GM12874 (cell line): ENCODE measurements around the gene IRX4.

Source experiments
- TF ChIP-seq, protein P1 (sequence below): IDR thresholded peaks from 2 replicates; pipeline ENCODE4 v1.5.1; 2011; ENCODE audit warnings: low read depth, mild to moderate bottlenecking, control low read depth, low read length, moderate library complexity; ENCODE audit not compliant: insufficient read depth

Gene IRX4

DNA sequence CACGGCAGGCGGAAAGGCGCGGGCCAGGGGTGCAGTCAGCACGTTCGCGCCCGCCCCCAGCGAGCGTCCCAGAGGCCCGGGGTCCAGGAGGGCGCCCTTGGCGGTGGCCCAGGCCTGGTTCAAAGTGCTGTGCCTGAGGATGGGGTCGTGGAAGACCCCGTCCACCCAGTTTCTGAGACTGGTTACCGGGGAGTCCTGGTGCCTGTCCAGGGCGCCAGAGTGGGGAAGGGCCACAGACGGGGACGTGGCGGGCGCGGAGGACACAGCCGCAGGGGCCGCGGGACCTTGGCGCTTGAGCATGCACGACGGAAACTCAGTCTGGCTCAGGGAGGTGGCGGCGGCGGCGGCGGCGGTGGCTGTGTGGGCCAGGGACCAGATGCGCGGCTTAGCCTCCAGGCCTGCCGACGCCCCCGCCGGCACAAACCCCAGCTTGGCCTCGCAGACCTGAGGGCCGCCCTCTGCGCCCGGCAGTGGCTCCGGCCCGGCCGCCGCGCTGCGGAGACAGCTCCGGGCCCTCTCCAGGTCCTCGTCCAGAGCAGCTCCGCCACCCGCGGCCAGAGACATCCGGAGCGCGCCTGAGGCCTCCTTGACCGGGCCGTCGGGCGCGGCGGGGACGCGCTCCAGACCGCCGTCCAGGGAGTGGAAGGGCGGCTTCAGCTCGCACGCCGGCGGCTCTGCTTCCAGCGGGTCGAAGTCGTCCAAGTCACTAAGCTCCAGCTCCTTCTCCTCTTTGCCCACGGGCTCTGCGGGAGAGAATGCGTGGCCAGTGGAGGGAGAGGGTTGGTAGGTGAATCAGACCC, 4.5 kb downstream of the IRX4 start:
- TF ChIP-seq, protein P1, sequence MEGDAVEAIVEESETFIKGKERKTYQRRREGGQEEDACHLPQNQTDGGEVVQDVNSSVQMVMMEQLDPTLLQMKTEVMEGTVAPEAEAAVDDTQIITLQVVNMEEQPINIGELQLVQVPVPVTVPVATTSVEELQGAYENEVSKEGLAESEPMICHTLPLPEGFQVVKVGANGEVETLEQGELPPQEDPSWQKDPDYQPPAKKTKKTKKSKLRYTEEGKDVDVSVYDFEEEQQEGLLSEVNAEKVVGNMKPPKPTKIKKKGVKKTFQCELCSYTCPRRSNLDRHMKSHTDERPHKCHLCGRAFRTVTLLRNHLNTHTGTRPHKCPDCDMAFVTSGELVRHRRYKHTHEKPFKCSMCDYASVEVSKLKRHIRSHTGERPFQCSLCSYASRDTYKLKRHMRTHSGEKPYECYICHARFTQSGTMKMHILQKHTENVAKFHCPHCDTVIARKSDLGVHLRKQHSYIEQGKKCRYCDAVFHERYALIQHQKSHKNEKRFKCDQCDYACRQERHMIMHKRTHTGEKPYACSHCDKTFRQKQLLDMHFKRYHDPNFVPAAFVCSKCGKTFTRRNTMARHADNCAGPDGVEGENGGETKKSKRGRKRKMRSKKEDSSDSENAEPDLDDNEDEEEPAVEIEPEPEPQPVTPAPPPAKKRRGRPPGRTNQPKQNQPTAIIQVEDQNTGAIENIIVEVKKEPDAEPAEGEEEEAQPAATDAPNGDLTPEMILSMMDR, result no peak

DNA sequence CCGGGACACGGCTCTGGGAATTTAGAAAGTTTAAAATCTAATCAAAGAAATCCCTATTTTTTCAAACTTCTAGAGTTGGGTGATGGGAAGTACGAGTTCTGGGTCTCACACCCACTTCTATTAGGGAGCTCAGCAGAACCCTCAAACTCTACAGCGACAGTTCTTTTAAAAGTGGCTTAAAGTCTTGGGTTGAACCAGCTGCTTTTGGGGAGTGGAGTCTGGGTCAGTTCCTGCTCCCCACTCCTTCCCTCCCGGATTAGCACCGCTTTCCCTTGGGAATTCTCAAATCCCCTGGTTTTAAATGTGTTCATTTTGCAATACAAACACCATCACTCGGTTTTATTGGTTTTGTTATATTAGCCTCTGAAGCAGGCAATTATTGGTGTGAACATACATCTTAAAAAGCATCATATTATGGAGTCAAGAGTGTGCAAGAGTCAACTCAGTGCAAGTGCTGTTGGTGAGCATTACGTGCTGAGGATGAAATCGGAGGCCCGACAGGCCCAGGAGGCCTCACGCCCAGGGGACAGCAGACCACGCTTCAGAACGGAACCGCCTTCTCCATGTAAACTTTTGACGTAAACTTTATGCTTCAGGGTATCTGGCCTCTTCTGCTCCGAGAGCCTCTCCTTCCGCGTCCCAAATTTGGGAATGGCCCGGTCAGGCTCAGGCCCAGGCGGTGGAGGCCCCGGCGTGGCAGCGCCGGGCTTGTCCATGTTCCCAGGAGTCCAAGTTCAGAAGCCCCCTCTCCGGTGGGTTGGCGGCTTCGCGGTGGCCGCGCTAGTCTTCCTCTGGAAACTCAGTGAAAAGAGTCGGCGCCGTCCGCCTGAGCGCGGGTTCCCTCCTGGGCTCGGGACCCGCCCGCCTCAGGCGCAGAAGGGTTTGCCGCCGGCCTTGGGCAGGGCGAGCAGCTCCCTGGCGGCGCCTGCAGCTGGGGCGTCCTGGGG, 5.3 kb downstream of the IRX4 start:
- TF ChIP-seq, protein P1, result no peak

DNA sequence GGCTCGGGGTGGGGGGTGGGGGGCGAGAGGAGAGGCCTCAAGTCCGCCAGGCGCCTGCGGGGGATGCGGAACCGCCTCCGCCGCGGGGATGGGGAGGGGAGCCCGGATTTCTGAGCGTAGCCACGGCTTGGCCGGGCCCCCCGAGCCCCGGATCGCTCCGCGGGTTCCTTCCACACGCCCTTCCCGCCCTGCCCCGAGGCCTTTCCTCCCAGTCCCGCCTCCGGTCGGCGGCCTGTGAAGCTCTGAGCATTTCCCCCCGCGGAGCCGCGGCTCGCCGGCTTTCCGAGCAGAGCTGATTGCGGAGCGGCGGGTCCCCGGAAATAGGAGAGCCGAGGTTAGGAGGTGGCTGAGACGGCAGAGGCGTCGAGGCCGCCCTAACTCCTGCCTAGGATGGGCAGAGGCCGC, 6.1 kb downstream of the IRX4 start:
- TF ChIP-seq, protein P1, result no peak

DNA sequence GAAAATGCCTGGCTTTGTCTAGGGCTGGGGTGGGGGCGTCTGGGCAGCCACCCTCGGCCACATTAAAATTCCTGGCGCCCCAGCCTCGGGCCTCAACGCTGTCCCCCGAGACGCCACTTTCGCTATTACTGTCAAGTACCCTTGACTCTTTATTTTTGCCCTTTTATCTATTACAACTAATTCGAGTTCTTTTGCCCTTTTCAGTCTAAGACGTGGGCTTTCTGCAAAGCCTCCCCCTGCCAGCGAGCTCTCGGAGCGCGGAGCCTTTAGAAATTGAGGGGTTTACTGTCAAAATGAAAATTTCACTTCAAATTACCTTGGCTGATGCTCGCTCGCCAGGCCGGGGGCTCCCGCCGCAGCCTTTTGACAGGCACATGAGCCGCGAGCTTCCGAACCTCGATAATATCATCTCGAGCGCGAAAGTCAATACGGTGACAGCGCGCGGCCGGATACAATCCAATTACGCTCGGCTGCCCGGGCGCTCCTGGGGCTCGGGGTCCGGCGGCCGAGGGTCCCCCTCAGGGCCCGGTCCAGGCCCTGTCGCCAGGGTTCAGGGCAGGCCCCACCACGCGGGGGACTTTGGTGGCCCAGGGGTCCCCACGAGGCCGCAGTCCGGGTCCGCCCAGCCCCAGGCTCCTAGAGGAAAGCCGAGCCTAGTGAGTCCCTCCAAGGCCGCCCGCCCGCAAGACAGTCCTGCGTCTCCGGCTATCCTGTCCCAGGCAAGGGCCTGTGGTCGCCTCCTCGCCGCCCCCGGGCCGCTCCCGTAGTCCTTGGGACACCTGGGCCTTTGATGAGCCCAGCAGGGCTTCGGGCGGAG, 6.7 kb downstream of the IRX4 start:
- TF ChIP-seq, protein P1, result no peak

DNA sequence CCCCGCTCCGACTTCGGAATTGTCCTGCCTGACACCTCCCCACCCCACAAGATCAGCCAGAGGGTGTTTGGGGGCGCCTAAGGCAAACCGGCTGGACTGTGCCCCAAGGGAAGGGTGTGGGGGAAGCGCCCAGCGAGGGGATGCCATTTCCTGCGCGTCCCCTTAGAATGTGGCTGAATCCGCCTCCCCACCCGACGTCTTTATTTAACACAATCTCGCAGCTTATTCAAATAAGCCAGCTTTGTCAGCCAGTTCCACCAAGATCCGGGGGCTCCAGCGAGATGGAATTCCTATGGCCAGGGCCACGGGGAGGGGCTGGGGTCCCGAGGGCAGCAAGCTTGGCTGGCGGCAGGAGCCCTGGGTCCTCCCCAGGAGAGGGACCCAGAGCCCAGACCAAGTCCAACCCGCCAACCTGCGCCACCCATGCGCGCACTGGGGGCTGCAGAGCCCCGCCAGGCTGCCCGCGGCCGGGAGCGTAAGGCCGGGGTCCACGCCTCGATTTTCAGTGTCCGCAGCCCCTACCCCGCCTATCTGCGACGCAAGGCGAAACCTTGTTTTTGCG, 7.4 kb downstream of the IRX4 start:
- TF ChIP-seq, protein P1, result no peak

DNA sequence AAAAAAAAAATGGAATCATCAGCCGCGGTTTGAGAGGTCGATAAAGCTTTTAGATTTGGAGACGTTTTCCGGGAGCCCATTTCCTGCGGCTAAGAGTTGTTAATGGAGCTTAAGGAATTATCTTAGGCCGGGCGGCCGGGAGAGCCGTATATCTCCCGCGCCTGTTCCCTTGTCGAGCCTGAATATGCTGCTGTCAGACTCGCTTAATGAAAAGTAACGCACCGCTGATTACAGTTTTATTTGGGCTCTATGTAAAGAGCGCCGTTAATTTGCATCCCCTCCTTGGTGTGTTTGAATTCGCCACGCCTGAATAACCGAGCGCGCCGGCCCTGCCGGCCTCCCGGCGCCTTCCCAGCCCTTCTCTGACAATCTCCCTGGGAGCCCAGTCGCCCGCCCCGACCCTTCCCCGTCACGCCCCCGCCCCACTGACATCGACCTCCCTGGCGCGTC, 7.9 kb downstream of the IRX4 start:
- TF ChIP-seq, protein P1, result no peak
